HL-60/S4 treated with phorbol 12-myristate 13-acetate at 8.2 ng/mL for 4 days and 3 days (cell line): ENCODE data around the gene TMEM98.
"Not testable (repeated sequence)": the region's sequence is repeated elsewhere in the genome, so short reads cannot be mapped to it uniquely, and the experiment has no call there.

Experiments
- in situ Hi-C: fragments of 300-500 bp; cut with MboI; formaldehyde crosslinking; loops from 2 replicates; pipeline ENCODE4 v1.15.0; 2022; ENCODE audit warnings: low sequenced_read_pairs

The TMEM98 gene

GRCh38 chr17:32976131-32976530 lies 48.2 kb downstream of the TMEM98 start:
- in situ Hi-C loops, result no loop called here

GRCh38 chr17:32976605-32977004 lies 48.7 kb downstream of the TMEM98 start:
- in situ Hi-C loops, result no loop called here

DNA sequence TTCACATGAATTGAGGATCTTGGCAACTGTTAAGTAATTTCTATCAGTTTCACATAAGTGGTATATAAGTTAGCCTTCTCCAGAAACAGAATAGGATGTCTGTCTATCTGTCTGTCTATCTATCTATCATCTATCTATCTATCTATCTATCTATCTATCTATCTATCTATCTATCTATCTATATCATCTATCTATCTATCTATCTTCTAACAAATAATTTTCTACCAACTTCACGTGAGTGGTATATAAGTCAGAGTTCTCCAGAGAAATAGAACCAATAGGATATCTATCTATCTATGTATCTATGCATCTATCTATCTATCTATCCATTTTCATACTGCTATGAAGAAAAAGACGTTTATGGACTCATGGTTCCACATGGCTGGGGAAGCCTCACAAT lies 52.3 kb downstream of the TMEM98 start:
- in situ Hi-C loops, result no loop called here

- in situ Hi-C loops, result not testable (repeated sequence)
These were observed 53.7 kb downstream of the TMEM98 start for GRCh38 chr17:32981611-32982010.

GRCh38 chr17:32985050-32985756 lies 57.2 kb downstream of the TMEM98 start:
- in situ Hi-C loops, result no loop called here

DNA sequence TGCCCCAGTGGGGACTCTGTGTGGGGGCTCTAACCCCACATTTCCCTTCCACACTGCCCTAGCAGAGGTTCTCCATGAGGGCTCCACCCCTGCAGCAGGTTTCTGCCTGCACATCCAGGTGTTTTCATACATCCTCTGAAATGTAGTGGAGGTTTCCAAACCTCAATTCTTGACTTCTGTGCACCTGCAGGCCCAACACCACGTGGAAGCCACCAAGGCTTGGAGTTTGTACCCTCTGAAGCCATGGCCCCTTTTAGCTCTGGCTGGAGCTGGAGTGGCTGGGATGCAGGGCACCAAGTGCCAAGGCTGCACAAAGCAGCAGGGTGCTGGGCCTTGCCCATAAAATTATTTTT lies 59.5 kb downstream of the TMEM98 start:
- in situ Hi-C loops, result not testable (repeated sequence)

- in situ Hi-C loops, result not testable (repeated sequence)
These were observed 59.9 kb downstream of the TMEM98 start for GRCh38 chr17:32987868-32988267.

DNA sequence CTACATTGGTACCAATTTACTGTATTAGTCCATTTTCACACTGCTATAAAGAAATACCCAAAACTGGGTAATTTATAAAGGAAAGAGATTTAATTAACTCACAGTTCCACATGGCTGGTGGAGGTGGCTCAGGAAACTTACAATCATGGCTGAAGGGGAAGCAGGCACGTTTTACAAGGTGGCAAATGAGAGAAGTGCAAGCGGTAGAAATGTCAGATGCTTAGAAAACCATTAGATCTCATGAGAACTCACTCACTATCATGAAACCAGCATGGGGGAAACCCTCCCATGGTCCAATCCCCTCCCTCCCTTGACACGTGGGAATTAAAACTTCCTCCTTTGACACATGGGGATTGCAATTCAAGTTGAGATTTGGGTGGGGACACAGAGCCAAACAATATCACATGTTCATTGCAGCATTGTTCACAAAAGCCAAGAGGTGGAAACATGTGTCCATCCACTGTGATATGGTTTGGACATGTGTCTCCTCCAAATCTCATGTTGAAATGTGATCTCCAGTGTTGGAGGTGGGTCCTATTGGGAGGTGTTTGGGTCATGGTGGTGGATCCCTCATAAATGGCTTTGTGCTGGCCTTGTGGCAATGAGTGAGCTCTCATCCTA lies 60.6 kb downstream of the TMEM98 start:
- in situ Hi-C loops, result no loop called here

GRCh38 chr17:32992321-32993033 lies 64.5 kb downstream of the TMEM98 start:
- in situ Hi-C loops, result no loop called here

- in situ Hi-C loops, result no loop called here
These were observed 66.0 kb downstream of the TMEM98 start for GRCh38 chr17:32993977-32994376.
